GM12878 (cell line): ENCODE data around the gene NAALADL1. TPM values are rescaled to one million over a fixed set of nuclear protein-coding genes. Genes with fewer than 3 reads are reported as not detected.

Experiments
- CREB1 ChIP-seq: IDR thresholded peaks from 2 replicates; pipeline ENCODE4 v1.6.1; 2012; ENCODE audit warnings: low read depth, mild to moderate bottlenecking, inconsistent platforms
- E4F1 ChIP-seq: fragments of 450-650 bp; IDR thresholded peaks from 2 replicates; pipeline ENCODE4 v1.6.1; 2018; ENCODE audit warnings: borderline replicate concordance, mild to moderate bottlenecking; ENCODE audit not compliant: partially characterized antibody
- FOXM1 ChIP-seq: IDR thresholded peaks from 2 replicates; pipeline ENCODE4 v1.6.1; 2012; ENCODE audit warnings: low read depth, mild to moderate bottlenecking, inconsistent platforms, low read length, moderate library complexity
- IKZF2 ChIP-seq, 2 experiments: fragments of 450-650 bp; IDR thresholded peaks; 2 replicates each; pipeline ENCODE4 v1.6.1; 2017; ENCODE audit warnings: mild to moderate bottlenecking in 2 of 2, moderate library complexity in 2 of 2
- JUNB ChIP-seq: IDR thresholded peaks from 2 replicates; pipeline ENCODE4 v1.6.1; 2016; ENCODE audit warnings: antibody characterized with exemption, mild to moderate bottlenecking
- JUND ChIP-seq: IDR thresholded peaks from 2 replicates; pipeline ENCODE4 v1.6.1; 2012; ENCODE audit warnings: low read depth, mild to moderate bottlenecking, low read length, improper control_type of control experiment, moderate library complexity
- MAX ChIP-seq: IDR thresholded peaks from 2 replicates; pipeline ENCODE4 v1.6.1; 2012; ENCODE audit warnings: low read depth, low read length, improper control_type of control experiment
- MTA3 ChIP-seq: IDR thresholded peaks from 2 replicates; pipeline ENCODE4 v1.6.1; 2012; ENCODE audit warnings: low read length, inconsistent platforms, borderline replicate concordance
- PKNOX1 ChIP-seq: fragments of 450-650 bp; IDR thresholded peaks from 2 replicates; pipeline ENCODE4 v1.6.1; 2016; ENCODE audit warnings: mild to moderate bottlenecking
- PML ChIP-seq: IDR thresholded peaks from 2 replicates; pipeline ENCODE4 v1.6.1; 2012; ENCODE audit warnings: low read length, inconsistent platforms
- RELB ChIP-seq: fragments of 450-650 bp; IDR thresholded peaks from 2 replicates; pipeline ENCODE4 v1.6.1; 2017; ENCODE audit warnings: low read depth, mild to moderate bottlenecking, moderate library complexity
- SKIL ChIP-seq: fragments of 450-650 bp; IDR thresholded peaks from 2 replicates; pipeline ENCODE4 v1.6.1; 2017; ENCODE audit warnings: mild to moderate bottlenecking, low read depth, inconsistent platforms; ENCODE audit not compliant: poor library complexity, severe bottlenecking
- YY1 ChIP-seq: IDR thresholded peaks from 2 replicates; pipeline ENCODE4 v1.6.1; 2011; ENCODE audit warnings: low read depth, mild to moderate bottlenecking, low read length
- ZNF274 ChIP-seq: IDR thresholded peaks from one replicate; pipeline ENCODE4 v1.8.0; 2011; ENCODE audit not compliant: insufficient read length, insufficient read depth
- ZNF687 ChIP-seq: fragments of 450-650 bp; IDR thresholded peaks from 2 replicates; pipeline ENCODE4 v1.6.1; 2017; ENCODE audit warnings: mild to moderate bottlenecking, moderate library complexity
- polyA plus RNA-seq, 11 experiments: library from polyadenylated mRNA; depleted of rRNA in 4 of 11; unstranded in 6 of 11; stranded (reverse) in 5 of 11; fragments of >200 nt; fragmentation: Nextera tagmentation in 4 of 11; fragmentation: Illumina TruSeq in 1 of 11; extraction: Ambion mirVana in 4 of 11; extraction: Trizol in 1 of 11; gene quantifications; 1 replicate in 1 of 11; 2 replicates in 10 of 11; pipeline versions ENCODE4 v1.2.1 to v1.2.3, GENCODE V29; 2011 to 2016; ENCODE audit warnings: inconsistent platforms in 2 of 11, missing spikeins in 2 of 11, low read depth in 1 of 11
- total RNA-seq, 4 experiments: library from RNA; depleted of rRNA in 3 of 4; stranded (reverse); fragments of >200 nt in 3 of 4; fragmentation: Illumina TruSeq in 1 of 4; extraction: Trizol in 1 of 4; gene quantifications; 2 replicates each; pipeline versions ENCODE4 v1.2.1 to v1.2.3, GENCODE V29; 2013 to 2021

NAALADL1 gene
- total and polyA plus RNA-seq, 10 of the 15 experiments (the other 5 are each of a cell fraction or from before 2014, with no cell fraction given): 0.77 to 5.5 (median 1.5) TPM

GRCh38 chr11:65013130-65013887, 45.0 kb downstream of the NAALADL1 start (continued):
- TF ChIP-seq ZNF687 (no peak), MTA3 (no peak), MAX (no peak), PML (no peak), RELB (peak; percentile 58; the same call in 1 of the 2 replicates), E4F1 (no peak), FOXM1 (no peak; the same call in 1 of the 2 replicates), IKZF2 (IDR thresholded peaks at IDR 0.05) (peak; percentile 37 to 40), SKIL (no peak), PKNOX1 (peak; percentile 60; the same call in 1 of the 2 replicates), JUNB (no peak), YY1 (0 out of 2 replicates have a peak, but pooled peaks have one; percentile 49), ZNF274 (no peak), CREB1 (peak; percentile 63; the same call in 1 of the 2 replicates), JUND (no peak)
